ENCODE data around the gene PPRC1. TPM values are rescaled to one million over a fixed set of nuclear protein-coding genes. Genes with fewer than 3 reads are reported as not detected.

The PPRC1 gene
- polyA plus RNA-seq, 1 donor from 2014 or later = 6.0 TPM

- H3K79me2 ChIP-seq (replicated peaks; ENCODE audit: insufficient read depth, low read length) = peaks cover 23% of the 10 kb centered on the region
- H3K36me3 ChIP-seq (ENCODE audit: insufficient read depth, low read length) = peaks cover 4% of the 10 kb centered on the region
- peak within 1 kb of the TSS; percentile 84 for H3K4me3 ChIP-seq (ENCODE audit: low read length)
- H3K27me3 ChIP-seq (ENCODE audit: insufficient read depth, low read depth, low read length) = no peaks in the 10 kb centered on the region
- peak within 1 kb of the TSS; percentile 61 for H3K27ac ChIP-seq (ENCODE audit: low read length)
- no peaks in the 10 kb centered on the region for H3K9me3 ChIP-seq (ENCODE audit: low read length)
- H4K20me1 ChIP-seq (ENCODE audit: insufficient read depth) = no peaks in the 10 kb centered on the region
- peak within 1 kb of the TSS; percentile 65 for H3K9ac ChIP-seq (ENCODE audit: low read length)
- H2AFZ ChIP-seq (ENCODE audit: low read depth, low read length) = peak within 1 kb of the TSS; percentile 42
- TF ChIP-seq POLR2AphosphoS5 (IDR thresholded peaks at IDR 0.05) (peak; percentile 75), MXI1 (conservative IDR thresholded peaks at IDR 0.05; ENCODE audit: poor library complexity, severe bottlenecking) (peak; percentile 100), EP300 (conservative IDR thresholded peaks at IDR 0.05; ENCODE audit: poor library complexity, severe bottlenecking) (peak; percentile 80), CTCF (IDR thresholded peaks at IDR 0.05; ENCODE audit: poor library complexity, severe bottlenecking) (no peak), SMC3 (conservative IDR thresholded peaks at IDR 0.05; ENCODE audit: poor library complexity) (no peak), TAF1 (IDR thresholded peaks at IDR 0.05; ENCODE audit: low read depth) (peak; percentile 57), REST (IDR thresholded peaks at IDR 0.05; ENCODE audit: borderline replicate concordance) (peak; percentile 18)
- no peaks in the 10 kb centered on the region for H3K9me2 ChIP-seq (ENCODE audit: insufficient read depth, low read length)
- H3K4me2 ChIP-seq (ENCODE audit: low read length) = peak within 1 kb of the TSS; percentile 69
- no peaks in the 10 kb centered on the region for H3F3A ChIP-seq (ENCODE audit: insufficient read depth, low read length, poor library complexity, severe bottlenecking)
These were observed 19.1 kb downstream of the PPRC1 start, which contains the start of gene NOLC1 for GRCh38 chr10:102151774-102152544. Gene NOLC1, plus strand, starts transcription at chr10:102152389. Its CDS starts 22 bp downstream, at chr10:102152411.

- no peaks in the 10 kb centered on the region for H3K9me2 ChIP-seq (ENCODE audit: insufficient read depth, low read length)
- H3K27me3 ChIP-seq (ENCODE audit: insufficient read depth, low read depth, low read length) = no peaks in the 10 kb centered on the region
- peak overlapping the region; percentile 42 for H2AFZ ChIP-seq (ENCODE audit: low read depth, low read length)
- peak overlapping the region; percentile 69 for H3K4me2 ChIP-seq (ENCODE audit: low read length)
- peak overlapping the region; percentile 61 for H3K27ac ChIP-seq (ENCODE audit: low read length)
- H3K9me3 ChIP-seq (ENCODE audit: low read length) = no peaks in the 10 kb centered on the region
- H3K36me3 ChIP-seq (ENCODE audit: insufficient read depth, low read length) = peaks cover 4% of the 10 kb centered on the region
- H3K79me2 ChIP-seq (replicated peaks; ENCODE audit: insufficient read depth, low read length) = peaks cover 23% of the 10 kb centered on the region
- H3F3A ChIP-seq (ENCODE audit: insufficient read depth, low read length, poor library complexity, severe bottlenecking) = no peaks in the 10 kb centered on the region
- peak overlapping the region; percentile 84 for H3K4me3 ChIP-seq (ENCODE audit: low read length)
- peak overlapping the region; percentile 65 for H3K9ac ChIP-seq (ENCODE audit: low read length)
- no peaks in the 10 kb centered on the region for H4K20me1 ChIP-seq (ENCODE audit: insufficient read depth)
- no peak for TF ChIP-seq POLR2AphosphoS5 (IDR thresholded peaks at IDR 0.05)
- no peak for TF ChIP-seq EZH2 (IDR thresholded peaks at IDR 0.05; ENCODE audit: borderline replicate concordance, insufficient read depth, low read length, poor library complexity, severe bottlenecking)
- TF ChIP-seq RAD21 (conservative IDR thresholded peaks at IDR 0.05) = no peak
- no peak for TF ChIP-seq EP300 (conservative IDR thresholded peaks at IDR 0.05; ENCODE audit: poor library complexity, severe bottlenecking)
- peak; percentile 99 for TF ChIP-seq MXI1 (conservative IDR thresholded peaks at IDR 0.05; ENCODE audit: poor library complexity, severe bottlenecking)
- TF ChIP-seq CTCF (IDR thresholded peaks at IDR 0.05; ENCODE audit: poor library complexity, severe bottlenecking) = no peak
- TF ChIP-seq TAF1 (IDR thresholded peaks at IDR 0.05; ENCODE audit: low read depth) = no peak
- TF ChIP-seq SMC3 (conservative IDR thresholded peaks at IDR 0.05; ENCODE audit: poor library complexity) = peak; percentile 38
These were observed 19.7 kb downstream of the PPRC1 start for GRCh38 chr10:102152545-102152890.
